Measurements from ENCODE around the gene CXCL1.

DNA sequence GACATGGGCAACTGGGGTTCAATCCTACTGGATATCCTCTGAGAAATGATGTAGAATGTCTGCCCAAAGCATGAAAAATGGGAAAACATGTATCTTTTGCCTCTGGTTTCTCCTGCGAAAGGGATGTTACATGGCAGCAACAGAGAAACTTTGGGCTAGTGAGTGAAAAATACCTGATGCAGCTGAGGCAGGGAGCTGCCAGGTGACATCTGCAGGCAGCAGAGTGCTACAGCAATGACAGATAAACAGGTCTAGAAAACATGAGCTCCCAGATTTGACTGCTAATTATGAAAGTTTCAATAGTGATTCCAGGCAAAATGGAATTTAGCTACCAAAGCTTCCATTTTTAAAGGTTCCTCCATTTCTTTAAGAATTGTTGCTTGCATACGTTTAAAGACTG is 4.8 kb upstream of the CXCL1 start:
- TF ChIP-seq, protein P1, sequence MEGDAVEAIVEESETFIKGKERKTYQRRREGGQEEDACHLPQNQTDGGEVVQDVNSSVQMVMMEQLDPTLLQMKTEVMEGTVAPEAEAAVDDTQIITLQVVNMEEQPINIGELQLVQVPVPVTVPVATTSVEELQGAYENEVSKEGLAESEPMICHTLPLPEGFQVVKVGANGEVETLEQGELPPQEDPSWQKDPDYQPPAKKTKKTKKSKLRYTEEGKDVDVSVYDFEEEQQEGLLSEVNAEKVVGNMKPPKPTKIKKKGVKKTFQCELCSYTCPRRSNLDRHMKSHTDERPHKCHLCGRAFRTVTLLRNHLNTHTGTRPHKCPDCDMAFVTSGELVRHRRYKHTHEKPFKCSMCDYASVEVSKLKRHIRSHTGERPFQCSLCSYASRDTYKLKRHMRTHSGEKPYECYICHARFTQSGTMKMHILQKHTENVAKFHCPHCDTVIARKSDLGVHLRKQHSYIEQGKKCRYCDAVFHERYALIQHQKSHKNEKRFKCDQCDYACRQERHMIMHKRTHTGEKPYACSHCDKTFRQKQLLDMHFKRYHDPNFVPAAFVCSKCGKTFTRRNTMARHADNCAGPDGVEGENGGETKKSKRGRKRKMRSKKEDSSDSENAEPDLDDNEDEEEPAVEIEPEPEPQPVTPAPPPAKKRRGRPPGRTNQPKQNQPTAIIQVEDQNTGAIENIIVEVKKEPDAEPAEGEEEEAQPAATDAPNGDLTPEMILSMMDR (conservative IDR thresholded peaks at IDR 0.05; ENCODE audit: low read depth, low read length): peak; percentile 93
- TF ChIP-seq EZH2 (IDR thresholded peaks at IDR 0.05; ENCODE audit: low read length, unreplicated experiment): no peak
